Coronary artery (tissue), 2 donors: ENCODE data around the gene TMEM161B.
"Not testable (repeated sequence)": the region's sequence is repeated elsewhere in the genome, so short reads cannot be mapped to it uniquely, and the experiment has no call there.

Experiments used
- DNase-seq: peaks from one replicate; pipeline ENCODE4 v3.0.0-alpha.2; 2017; ENCODE audit warnings: low spot score
- H3K27ac ChIP-seq, 2 donors: fragments of 200-600 bp; sonication (generic); one replicate each; pipeline ENCODE4 v1.5.1; 2016 to 2019
- H3K4me3 ChIP-seq: fragments of 200-600 bp; sonication (generic); 2 replicates; pipeline ENCODE4 v1.5.1; 2016; ENCODE audit warnings: mild to moderate bottlenecking, moderate library complexity
- TF ChIP-seq, protein P1 (sequence below): fragments of 200-600 bp; sonication (generic); IDR thresholded peaks from one replicate; pipeline ENCODE4 v1.5.1; 2019; ENCODE audit warnings: antibody characterized with exemption

TMEM161B gene

GRCh38 chr5:88250010-88250409 is 18.6 kb downstream of the TMEM161B start:
- Histone ChIP-seq H3K4me3 (no peak overlapping the region), H3K27ac (no peak overlapping the region)
- DNase-seq: no peak
- TF ChIP-seq, protein P1, sequence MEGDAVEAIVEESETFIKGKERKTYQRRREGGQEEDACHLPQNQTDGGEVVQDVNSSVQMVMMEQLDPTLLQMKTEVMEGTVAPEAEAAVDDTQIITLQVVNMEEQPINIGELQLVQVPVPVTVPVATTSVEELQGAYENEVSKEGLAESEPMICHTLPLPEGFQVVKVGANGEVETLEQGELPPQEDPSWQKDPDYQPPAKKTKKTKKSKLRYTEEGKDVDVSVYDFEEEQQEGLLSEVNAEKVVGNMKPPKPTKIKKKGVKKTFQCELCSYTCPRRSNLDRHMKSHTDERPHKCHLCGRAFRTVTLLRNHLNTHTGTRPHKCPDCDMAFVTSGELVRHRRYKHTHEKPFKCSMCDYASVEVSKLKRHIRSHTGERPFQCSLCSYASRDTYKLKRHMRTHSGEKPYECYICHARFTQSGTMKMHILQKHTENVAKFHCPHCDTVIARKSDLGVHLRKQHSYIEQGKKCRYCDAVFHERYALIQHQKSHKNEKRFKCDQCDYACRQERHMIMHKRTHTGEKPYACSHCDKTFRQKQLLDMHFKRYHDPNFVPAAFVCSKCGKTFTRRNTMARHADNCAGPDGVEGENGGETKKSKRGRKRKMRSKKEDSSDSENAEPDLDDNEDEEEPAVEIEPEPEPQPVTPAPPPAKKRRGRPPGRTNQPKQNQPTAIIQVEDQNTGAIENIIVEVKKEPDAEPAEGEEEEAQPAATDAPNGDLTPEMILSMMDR: no peak

DNA sequence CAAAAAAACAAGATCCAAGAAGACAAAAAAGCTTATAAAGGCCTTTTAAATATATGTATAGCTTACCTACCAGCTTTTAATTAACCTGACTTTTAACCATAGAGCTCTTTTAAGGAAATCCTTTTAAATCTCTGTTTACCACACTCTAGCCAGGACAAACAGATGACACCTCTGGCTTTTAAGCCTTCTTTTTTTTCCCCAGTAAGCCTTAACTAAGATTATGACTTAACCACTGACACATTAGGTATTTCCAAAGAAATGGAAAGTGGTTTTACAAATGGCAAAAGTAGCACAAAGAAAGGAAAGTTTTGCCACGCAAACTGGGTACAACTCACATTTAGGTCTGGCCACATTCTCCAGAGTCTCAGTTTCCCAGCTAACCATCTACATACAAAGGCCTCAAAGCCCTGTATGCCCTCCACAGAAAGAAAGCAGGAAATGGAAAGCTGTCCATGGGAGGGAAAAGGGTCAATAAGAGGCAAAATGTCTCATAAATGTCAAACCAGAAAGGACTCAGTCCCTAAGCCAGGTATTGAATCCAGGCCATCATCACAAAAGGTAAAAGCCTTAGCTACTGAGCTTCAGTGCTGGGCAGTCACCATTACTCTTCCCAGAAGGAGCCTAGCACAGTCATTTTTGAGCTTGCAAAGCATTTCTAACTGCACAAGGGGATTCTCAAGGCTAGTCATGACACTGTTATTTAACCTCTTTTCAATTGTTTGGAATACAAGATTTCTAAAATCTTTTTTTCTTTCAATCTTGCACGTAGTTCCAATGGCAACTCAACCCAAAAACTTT is 19.7 kb downstream of the TMEM161B start:
- DNase-seq: no peak
- TF ChIP-seq, protein P1: no peak
- no peak overlapping the region for H3K27ac ChIP-seq
- H3K4me3 ChIP-seq: no peak overlapping the region

DNA sequence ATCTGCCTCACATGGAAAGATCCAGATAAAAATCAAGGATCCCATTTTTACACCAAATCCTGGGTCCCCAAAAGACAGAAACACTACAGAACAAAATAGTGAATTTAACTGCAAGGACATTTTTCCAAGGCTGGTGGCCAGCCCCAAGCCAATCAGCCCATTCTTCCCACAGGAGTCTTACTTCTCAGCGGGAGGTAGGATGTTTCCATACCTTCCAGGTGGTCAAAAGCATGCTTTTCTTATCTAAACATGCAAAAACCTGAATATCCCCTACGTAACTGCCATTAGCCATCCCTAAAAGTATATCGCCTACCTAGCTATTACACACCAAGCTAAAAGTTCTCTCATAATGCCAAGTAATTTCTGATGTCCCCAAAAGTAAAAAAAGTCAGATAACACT is 20.6 kb downstream of the TMEM161B start:
- Histone ChIP-seq H3K4me3 (no peak overlapping the region), H3K27ac (no peak overlapping the region)
- TF ChIP-seq, protein P1: no peak
- no peak for DNase-seq

DNA sequence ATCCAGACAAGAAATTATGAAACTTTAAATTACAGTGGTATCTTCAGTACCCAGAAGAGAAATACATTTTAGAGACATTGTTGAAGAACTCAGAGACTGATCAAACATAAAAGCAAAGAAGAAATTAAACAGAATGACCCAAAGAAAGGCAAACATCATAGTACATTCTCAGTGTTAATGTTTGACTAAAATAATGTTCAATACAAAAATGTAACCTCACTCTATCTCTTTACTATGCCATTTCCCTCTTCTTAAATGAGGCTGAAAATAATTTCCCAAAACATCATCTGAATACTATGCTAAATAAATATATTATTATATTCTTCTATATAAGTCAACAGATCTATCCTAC is 22.8 kb downstream of the TMEM161B start:
- H3K27ac ChIP-seq: no peak overlapping the region
- DNase-seq: no peak
- H3K4me3 ChIP-seq: no peak overlapping the region
- TF ChIP-seq, protein P1: no peak

GRCh38 chr5:88245241-88245892 is 23.3 kb downstream of the TMEM161B start:
- no peak overlapping the region for H3K27ac ChIP-seq
- no peak for DNase-seq
- TF ChIP-seq, protein P1: no peak
- no peak overlapping the region for H3K4me3 ChIP-seq

- no peak for DNase-seq
- Histone ChIP-seq H3K4me3 (no peak overlapping the region), H3K27ac (no peak overlapping the region)
- TF ChIP-seq, protein P1: no peak
Observed at GRCh38 chr5:88244686-88245085, 24.0 kb downstream of the TMEM161B start.

DNA sequence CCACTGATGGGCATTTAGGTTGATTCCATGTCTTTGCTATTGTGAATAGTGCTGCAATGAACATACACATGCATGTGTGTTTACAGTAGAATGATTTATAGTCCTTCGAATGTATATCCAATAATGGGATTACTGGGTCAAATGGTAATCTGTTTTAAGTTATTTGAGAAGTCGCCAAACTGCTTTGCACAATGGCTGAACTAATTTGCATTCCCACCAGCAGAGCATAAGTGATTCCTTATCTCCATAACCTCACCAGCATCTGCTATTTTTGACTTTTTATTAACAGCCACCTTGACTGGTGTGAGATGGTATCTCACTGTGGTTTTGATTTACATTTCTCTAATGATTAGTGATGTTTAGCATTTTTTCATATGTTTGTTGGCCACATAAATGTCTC is 25.2 kb downstream of the TMEM161B start:
- not testable (repeated sequence) for DNase-seq, H3K27ac ChIP-seq, H3K4me3 ChIP-seq
